ENCODE data around the gene RAPGEF1. TPM values are rescaled to one million over a fixed set of nuclear protein-coding genes. Genes with fewer than 3 reads are reported as not detected.

RAPGEF1 gene
- total RNA-seq, 2 donors from 2014 or later: 61.2 to 75.0 TPM

DNA sequence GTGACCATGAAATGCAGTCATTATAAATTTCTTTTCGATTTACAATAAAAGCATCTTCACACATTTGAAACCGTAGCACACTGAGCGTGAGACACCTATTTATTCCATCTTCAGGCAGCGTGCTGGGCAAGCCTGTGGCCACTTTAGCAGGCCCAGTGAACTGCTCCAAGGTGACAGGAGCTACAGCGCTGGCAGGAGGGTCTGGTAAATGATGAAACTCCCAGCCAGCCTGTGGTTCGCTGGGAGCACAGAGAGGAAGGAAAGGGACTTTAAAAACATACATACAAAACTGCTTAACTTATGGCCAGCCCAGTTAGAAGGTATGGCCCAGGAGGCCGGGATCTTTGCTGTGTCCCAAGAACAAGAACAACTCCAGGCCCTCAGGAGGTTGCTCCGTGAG, 5.1 kb downstream of the RAPGEF1 start:
- intact Hi-C loops (cut with DNase I, micrococcal nuclease): no loop called here
- DNase-seq (no peak), ATAC-seq (no peak)

DNA sequence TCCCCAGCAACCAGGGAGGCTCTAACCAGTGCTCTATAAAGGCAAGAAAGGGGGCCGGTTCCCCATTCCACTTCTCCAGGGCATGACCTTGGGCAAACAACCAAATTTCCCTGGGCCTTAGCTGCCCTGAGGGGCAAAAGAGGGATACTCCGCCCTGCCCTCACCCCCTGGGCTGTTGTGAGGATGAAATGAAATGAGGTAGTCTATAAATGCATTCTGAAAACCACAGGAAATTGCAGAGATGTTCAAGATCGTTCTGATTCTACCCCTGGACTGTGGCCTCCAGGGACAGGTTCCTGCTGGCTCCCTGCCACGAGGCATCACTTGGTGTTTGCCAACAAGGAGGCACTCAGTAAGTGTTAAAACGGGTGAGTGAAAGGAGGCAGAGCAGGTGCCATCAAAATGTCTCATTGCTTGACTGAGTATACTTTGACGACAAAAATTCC, 5.7 kb downstream of the RAPGEF1 start:
- intact Hi-C loops (cut with DNase I, micrococcal nuclease): no loop called here
- ATAC-seq (peak; percentile 73), DNase-seq (peak; percentile 89 to 91)

GRCh38 chr9:131733541-131734061, 6.3 kb downstream of the RAPGEF1 start:
- peak; percentile 62 for DNase-seq
- peak; percentile 37 for ATAC-seq

GRCh38 chr9:131732636-131733289, 7.1 kb downstream of the RAPGEF1 start:
- ATAC-seq: no peak

More at GRCh38 chr9:131733541-131734061, 6.3 kb downstream of the RAPGEF1 start:
- intact Hi-C loops (cut with DNase I, micrococcal nuclease): no loop called here

DNA sequence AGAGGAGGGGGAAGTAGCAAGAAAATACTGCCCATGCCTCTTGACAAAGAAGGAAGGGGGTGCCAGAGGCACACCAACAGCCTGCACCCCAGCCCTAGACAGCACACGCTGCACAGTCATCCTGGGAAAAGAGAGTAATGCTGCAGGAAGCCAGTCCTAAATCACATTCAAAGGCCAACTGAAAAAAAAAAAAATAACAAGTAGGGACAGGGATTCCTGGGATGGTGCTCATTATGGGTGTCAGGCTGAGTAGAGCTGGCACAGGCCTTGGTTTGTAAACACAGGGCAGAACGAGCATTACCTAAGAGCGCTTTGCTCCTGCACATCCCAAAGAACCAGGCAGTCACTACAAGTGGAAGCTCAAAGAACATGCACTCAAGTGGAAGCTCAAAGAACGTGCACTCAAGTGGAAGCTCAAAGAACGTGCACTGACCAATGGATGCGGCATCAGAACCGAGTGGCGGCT, 7.8 kb downstream of the RAPGEF1 start:
- DNase-seq (peak in 1 of 2 donors; percentile 69), ATAC-seq (no peak)
- intact Hi-C loops (cut with DNase I, micrococcal nuclease): no loop called here

More at GRCh38 chr9:131732636-131733289, 7.1 kb downstream of the RAPGEF1 start:
- no peak for DNase-seq
- intact Hi-C loops (cut with DNase I, micrococcal nuclease): no loop called here

GRCh38 chr9:131731644-131732043, 8.2 kb downstream of the RAPGEF1 start:
- intact Hi-C loops (cut with DNase I, micrococcal nuclease): no loop called here
- DNase-seq (no peak), ATAC-seq (no peak)

DNA sequence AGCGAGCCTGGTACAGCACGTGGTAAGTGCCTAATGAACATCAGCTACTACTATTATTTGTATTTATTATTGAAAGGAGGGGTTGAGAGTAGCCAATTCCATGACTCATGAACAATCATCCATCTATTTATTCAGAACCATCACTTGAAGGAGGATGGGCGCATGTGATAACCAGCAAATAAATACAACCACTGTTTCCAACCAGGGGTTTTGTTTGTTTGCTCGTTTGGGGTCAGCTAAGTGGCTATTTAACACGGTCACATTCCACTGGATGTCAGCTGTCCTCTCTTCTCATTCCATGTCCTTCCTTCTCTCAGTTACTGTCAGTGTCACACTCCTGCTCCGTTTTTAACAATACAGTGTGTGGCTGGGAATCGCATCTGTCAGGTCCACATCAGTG, 8.6 kb downstream of the RAPGEF1 start:
- ATAC-seq: no peak
- DNase-seq: no peak
- intact Hi-C loops (cut with DNase I, micrococcal nuclease): no loop called here

DNA sequence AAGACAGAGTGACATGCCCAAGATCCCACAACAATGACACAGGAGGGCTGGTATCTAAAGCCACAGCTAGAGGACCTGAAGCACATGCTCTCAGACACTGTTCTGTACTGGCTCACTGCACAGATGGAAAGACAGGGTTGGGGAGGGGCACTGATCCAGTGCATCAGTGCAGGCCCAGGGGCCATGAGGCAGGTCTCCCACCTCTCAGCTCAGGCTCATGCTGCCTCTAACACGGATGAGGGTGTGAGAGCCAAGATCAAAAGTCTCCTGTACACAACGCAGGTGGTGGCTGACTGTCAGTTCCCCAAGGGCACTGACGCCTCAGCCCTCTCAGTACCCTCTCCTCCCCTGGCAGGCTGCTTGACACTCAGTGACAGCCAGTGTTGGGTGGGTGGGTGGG, 10.9 kb downstream of the RAPGEF1 start:
- intact Hi-C loops (cut with DNase I, micrococcal nuclease): no loop called here
- DNase-seq: no peak
- ATAC-seq: peak; percentile 21

- ATAC-seq: peak; percentile 61
- DNase-seq: no peak
- intact Hi-C loops (cut with DNase I, micrococcal nuclease): no loop called here
Observed at GRCh38 chr9:131728546-131728910, 11.3 kb downstream of the RAPGEF1 start.

DNA sequence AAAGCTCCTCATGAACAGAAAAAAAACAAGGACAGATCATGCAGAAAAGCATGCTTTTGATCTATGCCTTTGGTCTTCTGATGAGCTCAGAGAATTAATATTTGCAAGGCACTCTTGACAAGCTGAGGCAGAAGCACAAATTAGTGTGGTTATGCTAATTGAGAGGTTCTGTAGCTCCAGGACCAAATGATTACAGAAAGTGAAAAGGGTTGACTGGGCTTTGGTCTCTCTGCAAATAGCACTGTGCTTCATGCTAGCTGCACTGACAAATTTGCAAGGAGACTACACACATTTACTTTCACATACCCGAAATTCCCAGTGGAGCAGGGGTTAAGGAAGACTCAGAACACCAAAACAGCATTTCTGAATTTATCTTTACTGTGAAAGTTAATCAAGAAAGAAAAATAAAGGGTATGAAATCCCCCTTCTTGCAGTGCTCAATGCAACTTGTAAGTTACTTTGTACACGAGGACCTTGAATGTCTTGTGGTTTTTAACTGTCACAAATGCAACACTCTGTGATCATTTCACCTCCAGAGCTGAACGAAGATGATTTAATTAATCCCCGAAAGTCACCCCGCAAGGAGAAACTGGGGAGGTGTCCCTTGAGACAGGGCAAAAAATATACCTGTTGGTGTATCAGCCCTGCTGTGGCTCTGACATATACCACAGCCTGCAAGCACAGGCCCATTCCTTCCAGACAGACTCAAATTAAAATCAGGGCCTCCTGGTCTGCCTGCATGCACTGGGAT, 11.9 kb downstream of the RAPGEF1 start:
- intact Hi-C loops (cut with DNase I, micrococcal nuclease): no loop called here
- no peak for ATAC-seq
- no peak for DNase-seq

DNA sequence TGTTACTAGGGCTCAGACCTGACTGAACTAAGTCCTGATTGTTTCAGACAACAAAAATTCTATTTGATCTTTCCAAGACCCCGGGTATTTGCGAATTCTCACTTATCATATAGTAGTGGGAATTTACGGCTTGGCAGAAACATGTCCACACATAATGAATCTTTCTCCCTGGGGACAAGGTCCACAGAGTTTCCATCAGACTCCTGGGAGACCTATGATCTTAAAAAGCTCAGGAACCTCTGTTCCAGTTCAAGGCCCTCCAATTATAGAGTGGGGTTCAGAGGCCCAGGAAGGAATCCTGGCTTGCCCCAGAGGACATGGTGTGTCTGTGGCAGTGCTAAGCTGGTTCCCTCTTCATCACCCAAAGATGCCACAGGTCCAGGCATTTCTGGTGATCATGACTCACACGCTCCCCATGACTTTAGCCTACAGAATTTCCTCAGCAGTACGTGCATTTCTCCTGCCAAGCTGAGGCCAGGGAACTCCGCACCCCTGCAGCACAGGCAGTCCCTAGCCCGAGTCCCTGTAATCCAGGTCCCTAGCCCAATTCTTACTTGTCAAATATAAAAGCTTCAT, 12.6 kb downstream of the RAPGEF1 start:
- peak; percentile 30 for ATAC-seq
- no peak for DNase-seq

GRCh38 chr9:131724683-131725082, 15.2 kb downstream of the RAPGEF1 start:
- DNase-seq (no peak), ATAC-seq (no peak)
- intact Hi-C loops (cut with DNase I, micrococcal nuclease): no loop called here

More for the DNA sequence above, 12.6 kb downstream of the RAPGEF1 start:
- intact Hi-C loops (cut with DNase I, micrococcal nuclease): no loop called here

DNA sequence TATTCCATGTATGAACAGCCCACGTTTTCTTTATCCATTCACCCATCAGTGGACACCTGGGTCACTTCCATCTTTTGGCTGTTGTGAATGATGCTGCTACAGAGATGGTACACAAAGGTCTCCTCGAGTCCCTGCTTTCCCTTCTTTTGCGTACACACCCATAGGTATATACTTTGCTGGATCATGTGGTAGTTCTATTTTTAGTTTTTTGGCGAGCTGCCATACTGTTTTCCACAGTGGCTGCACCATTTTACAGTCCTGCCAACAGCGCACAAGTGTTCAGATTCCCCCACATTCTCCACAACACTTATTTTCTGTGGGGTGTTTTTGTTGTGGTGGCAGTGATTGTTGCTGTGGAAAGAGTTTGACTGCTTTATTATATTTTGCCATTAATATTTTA, 16.2 kb downstream of the RAPGEF1 start:
- DNase-seq: no peak
- intact Hi-C loops (cut with DNase I, micrococcal nuclease): no loop called here
- ATAC-seq: peak; percentile 31

GRCh38 chr9:131722255-131722654, 17.6 kb downstream of the RAPGEF1 start:
- DNase-seq: no peak
- ATAC-seq: no peak
- intact Hi-C loops (cut with DNase I, micrococcal nuclease): no loop called here

- ATAC-seq (no peak), DNase-seq (no peak)
- intact Hi-C loops (cut with DNase I, micrococcal nuclease): no loop called here
Observed at GRCh38 chr9:131721076-131721475, 18.8 kb downstream of the RAPGEF1 start.

DNA sequence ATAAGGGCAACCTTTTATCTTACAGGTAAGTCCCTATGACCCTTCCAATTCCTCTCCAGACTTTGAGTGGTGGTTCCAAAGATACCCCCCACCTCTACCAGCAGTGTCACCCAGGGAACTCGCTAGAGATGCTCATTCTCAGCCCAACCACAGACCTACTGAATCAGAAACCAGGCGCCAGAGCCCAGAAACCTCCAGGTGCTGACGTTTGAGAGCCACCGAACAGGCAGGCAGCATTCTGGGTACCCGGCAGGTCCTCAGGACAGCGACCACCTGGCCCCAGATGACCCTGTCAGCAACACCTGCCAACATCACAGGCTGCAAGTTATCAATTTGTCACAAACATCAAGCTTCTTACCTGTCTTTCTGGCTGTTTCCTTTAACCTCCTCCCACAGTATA, 19.5 kb downstream of the RAPGEF1 start:
- ATAC-seq (no peak), DNase-seq (peak in 1 of 2 donors; percentile 45)
- intact Hi-C loops (cut with DNase I, micrococcal nuclease): no loop called here

DNA sequence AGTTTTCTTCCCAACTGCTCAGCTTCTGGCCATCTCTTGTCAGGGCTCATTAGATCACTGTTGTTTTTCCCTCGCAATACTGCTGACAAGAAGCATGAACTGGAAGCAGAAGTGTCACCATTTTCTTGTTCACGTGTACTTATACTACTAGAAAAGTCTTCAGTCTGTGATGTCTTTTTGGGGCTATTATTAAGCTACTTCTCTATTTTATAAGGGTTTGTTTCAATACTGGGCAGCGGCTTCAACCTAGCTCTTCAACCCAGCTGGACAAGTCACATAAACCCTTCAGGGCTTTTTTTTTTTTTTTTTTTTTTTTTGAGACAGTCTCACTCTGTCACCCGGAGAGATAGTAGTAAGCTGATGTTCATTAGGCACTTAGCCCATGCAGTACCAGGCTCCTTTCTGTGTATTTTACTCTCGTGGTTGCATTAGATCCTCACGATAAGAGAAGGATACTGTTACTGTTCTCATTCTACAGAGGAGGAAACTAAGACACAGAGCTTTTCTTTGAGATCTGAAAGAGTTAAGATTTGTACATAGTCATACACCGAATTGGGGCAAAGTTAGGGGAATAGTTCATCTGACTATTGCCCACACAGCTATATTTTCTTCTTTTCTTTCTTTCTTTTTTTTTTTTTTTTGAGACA, 20.5 kb downstream of the RAPGEF1 start:
- ATAC-seq: no peak
- DNase-seq: no peak
- intact Hi-C loops (cut with DNase I, micrococcal nuclease): no loop called here

GRCh38 chr9:131717719-131718460, 22.0 kb downstream of the RAPGEF1 start:
- DNase-seq: no peak
- ATAC-seq: peak; percentile 22
- intact Hi-C loops (cut with DNase I, micrococcal nuclease): no loop called here

DNA sequence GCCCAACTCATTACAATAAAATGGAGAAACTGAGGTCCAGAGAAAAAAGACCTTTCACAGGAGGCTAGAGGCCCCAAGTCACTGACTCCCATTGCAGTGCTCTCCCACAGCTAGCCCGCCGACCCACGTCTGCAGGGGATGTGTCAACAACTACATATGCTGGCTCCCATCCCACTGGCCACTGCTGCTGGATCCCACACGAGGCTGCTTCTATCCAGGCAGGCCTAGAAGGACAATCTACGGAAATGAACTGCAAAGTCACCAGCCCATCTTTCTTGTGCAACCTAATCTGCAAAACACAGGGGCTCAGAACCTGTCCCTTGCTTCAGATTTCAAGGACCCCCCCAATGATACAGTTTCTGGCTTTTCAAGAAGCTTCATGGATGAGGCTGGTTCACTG, 24.0 kb downstream of the RAPGEF1 start:
- no peak for ATAC-seq
- intact Hi-C loops (cut with DNase I, micrococcal nuclease): no loop called here
- DNase-seq: no peak
